DOHH2 (cell line): Measurements from ENCODE around the gene SULT1E1.
A peak's percentile ranks its signal among the peaks of the same experiment; 100 is the strongest.

Source experiments
- H3F3A ChIP-seq: fragments of 200-600 bp; sonication (generic), shearing (Covaris generic); 2 replicates; pipeline ENCODE4 v1.6.0; 2016; ENCODE audit warnings: antibody characterized with exemption, mild to moderate bottlenecking; ENCODE audit not compliant: control insufficient read depth, insufficient read depth
- H3K27ac ChIP-seq: fragments of 200-600 bp; sonication (generic); 2 replicates; pipeline ENCODE4 v1.5.1; 2014; ENCODE audit warnings: low read depth, mild to moderate bottlenecking, low read length, moderate library complexity
- H3K27me3 ChIP-seq: fragments of 200-600 bp; sonication (generic); 2 replicates; pipeline ENCODE4 v1.6.1; 2014; ENCODE audit warnings: mild to moderate bottlenecking, low read length, mixed read lengths; ENCODE audit not compliant: control insufficient read depth
- H3K36me3 ChIP-seq: fragments of 200-600 bp; sonication (generic); 2 replicates; pipeline ENCODE4 v1.6.1; 2014; ENCODE audit warnings: mild to moderate bottlenecking, low read length, moderate library complexity, mixed read lengths; ENCODE audit not compliant: control insufficient read depth
- H3K4me1 ChIP-seq: fragments of 200-600 bp; sonication (generic); 2 replicates; pipeline ENCODE4 v1.6.1; 2014; ENCODE audit warnings: mild to moderate bottlenecking, low read length, mixed read lengths; ENCODE audit not compliant: control insufficient read depth
- H3K4me2 ChIP-seq: fragments of 200-600 bp; sonication (generic); 2 replicates; pipeline ENCODE4 v1.6.0; 2014; ENCODE audit warnings: mild to moderate bottlenecking, low read length, moderate library complexity
- H3K4me3 ChIP-seq: fragments of 200-600 bp; sonication (generic); 2 replicates; pipeline ENCODE4 v1.5.1; 2014; ENCODE audit warnings: mild to moderate bottlenecking, low read length, mixed read lengths
- H3K79me2 ChIP-seq: fragments of 200-600 bp; sonication (generic); 2 replicates; pipeline ENCODE4 v1.6.1; 2014; ENCODE audit warnings: mild to moderate bottlenecking, low read length, mixed read lengths; ENCODE audit not compliant: control insufficient read depth
- H3K9me2 ChIP-seq: fragments of 200-600 bp; sonication (generic); replicated peaks from 2 replicates; pipeline ENCODE4 v1.6.1; 2014; ENCODE audit warnings: mild to moderate bottlenecking, low read length, mixed read lengths; ENCODE audit not compliant: control insufficient read depth
- H3K9me3 ChIP-seq: fragments of 200-600 bp; sonication (generic); 2 replicates; pipeline ENCODE4 v1.6.1; 2014; ENCODE audit warnings: antibody characterized with exemption, low read length, mixed read lengths; ENCODE audit not compliant: control insufficient read depth, insufficient read depth
- H4K20me1 ChIP-seq: fragments of 200-600 bp; sonication (generic); 2 replicates; pipeline ENCODE4 v1.6.0; 2014; ENCODE audit warnings: low read depth, mild to moderate bottlenecking, antibody characterized with exemption, low read length, moderate library complexity; ENCODE audit not compliant: control insufficient read depth, insufficient read depth
- EZH2phosphoT487 ChIP-seq: fragments of 200-600 bp; sonication (generic); IDR thresholded peaks from 2 replicates; pipeline ENCODE4 v1.6.1; 2017; ENCODE audit warnings: borderline replicate concordance, mild to moderate bottlenecking, antibody characterized with exemption, low read length, moderate library complexity, mixed read lengths
- TF ChIP-seq, protein P1 (sequence below): fragments of 200-600 bp; sonication (generic); IDR thresholded peaks from one replicate; pipeline ENCODE4 v1.5.1; 2014; ENCODE audit warnings: antibody characterized with exemption, mild to moderate bottlenecking, low read depth, low read length; ENCODE audit not compliant: poor library complexity, severe bottlenecking

The SULT1E1 gene

DNA sequence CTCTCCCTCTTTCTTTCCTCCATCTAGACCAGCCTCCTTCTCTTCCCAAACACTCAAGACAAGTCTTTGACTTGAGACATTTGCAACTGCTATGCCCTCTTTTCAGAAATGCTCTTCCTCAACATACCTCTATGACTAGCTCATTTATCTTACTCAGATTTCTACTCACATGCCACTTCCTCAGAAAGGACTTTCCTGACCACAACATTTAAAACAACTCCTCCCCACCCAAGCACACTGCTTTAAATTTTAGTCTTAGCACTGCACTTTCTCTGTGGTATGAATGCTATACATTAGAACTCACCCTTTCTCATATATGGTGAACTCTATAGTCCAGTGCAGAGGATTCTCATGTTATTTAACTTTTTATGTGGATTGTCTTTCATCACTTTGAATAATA is 28.4 kb upstream of the SULT1E1 start:
- Histone ChIP-seq H3K4me3 (no peak overlapping the region), H3K27ac (no peak overlapping the region), H3K27me3 (no peaks in the 10 kb centered on the region; the same call in 1 of the 2 replicates), H3K4me2 (no peak overlapping the region), H3K9me3 (peaks cover 4% of the 10 kb centered on the region; the same call in 1 of the 2 replicates), H3K9me2 (no peaks in the 10 kb centered on the region), H3K79me2 (no peaks in the 10 kb centered on the region), H3F3A (no peaks in the 10 kb centered on the region), H3K36me3 (no peaks in the 10 kb centered on the region), H4K20me1 (no peaks in the 10 kb centered on the region), H3K4me1 (no peaks in the 10 kb centered on the region)
- TF ChIP-seq EZH2phosphoT487, result no peak
- TF ChIP-seq, protein P1, sequence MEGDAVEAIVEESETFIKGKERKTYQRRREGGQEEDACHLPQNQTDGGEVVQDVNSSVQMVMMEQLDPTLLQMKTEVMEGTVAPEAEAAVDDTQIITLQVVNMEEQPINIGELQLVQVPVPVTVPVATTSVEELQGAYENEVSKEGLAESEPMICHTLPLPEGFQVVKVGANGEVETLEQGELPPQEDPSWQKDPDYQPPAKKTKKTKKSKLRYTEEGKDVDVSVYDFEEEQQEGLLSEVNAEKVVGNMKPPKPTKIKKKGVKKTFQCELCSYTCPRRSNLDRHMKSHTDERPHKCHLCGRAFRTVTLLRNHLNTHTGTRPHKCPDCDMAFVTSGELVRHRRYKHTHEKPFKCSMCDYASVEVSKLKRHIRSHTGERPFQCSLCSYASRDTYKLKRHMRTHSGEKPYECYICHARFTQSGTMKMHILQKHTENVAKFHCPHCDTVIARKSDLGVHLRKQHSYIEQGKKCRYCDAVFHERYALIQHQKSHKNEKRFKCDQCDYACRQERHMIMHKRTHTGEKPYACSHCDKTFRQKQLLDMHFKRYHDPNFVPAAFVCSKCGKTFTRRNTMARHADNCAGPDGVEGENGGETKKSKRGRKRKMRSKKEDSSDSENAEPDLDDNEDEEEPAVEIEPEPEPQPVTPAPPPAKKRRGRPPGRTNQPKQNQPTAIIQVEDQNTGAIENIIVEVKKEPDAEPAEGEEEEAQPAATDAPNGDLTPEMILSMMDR, result no peak

DNA sequence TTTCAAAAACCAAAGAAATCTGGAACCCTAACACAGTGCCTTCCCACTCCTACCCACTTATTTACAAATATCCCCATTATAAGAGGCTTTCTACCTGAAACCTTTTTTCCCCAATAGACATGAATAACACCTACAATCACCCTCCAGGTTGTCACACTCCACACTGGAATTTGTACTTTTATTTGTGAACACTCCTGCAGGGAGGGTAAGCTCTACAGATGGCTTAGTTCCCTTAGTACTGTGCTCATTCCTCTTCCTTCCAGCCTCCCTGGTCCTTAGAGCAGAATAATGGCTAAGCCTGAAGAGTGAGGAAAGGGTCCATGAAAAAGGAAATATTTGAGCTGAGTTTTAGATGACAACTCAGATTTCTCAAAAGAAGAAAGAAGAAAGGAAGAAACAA is 22.2 kb upstream of the SULT1E1 start:
- Histone ChIP-seq H3K79me2 (no peaks in the 10 kb centered on the region), H4K20me1 (no peaks in the 10 kb centered on the region), H3F3A (no peaks in the 10 kb centered on the region), H3K4me1 (no peaks in the 10 kb centered on the region), H3K36me3 (no peaks in the 10 kb centered on the region), H3K9me3 (peaks cover 8% of the 10 kb centered on the region; the same call in 1 of the 2 replicates), H3K27ac (no peak overlapping the region), H3K4me2 (no peak overlapping the region), H3K27me3 (no peaks in the 10 kb centered on the region), H3K9me2 (no peaks in the 10 kb centered on the region), H3K4me3 (no peak overlapping the region)
- TF ChIP-seq EZH2phosphoT487, result no peak
- TF ChIP-seq, protein P1, result no peak

DNA sequence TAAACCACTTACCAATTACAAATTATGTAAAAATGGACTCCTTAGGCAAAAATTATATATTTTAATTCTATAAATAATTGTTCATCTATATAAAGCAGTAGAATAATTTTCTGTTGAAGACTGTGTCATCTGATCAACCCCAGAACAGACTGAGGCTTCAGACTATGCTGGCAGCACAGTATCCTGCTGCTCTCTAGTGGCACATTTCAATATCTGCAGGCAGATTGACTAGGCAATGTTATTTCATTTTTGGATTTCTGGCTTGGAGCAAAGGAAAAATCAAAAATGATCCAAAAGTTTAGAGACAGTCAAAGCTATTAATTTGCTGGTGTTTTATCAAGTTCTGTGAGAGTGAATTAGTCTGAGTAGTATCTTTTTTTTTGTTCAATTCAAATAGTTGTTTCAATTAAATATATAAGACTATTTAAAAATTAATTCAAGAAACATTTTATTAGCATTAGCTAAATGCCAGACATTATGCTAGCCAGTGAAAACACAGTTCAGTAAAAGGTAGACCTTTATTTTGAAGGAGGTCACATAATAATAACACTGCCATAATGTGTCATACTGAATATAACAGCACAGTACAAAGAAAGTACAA is 21.3 kb upstream of the SULT1E1 start:
- Histone ChIP-seq H3K4me1 (no peaks in the 10 kb centered on the region), H3K79me2 (no peaks in the 10 kb centered on the region), H3F3A (no peaks in the 10 kb centered on the region), H4K20me1 (no peaks in the 10 kb centered on the region), H3K27me3 (no peaks in the 10 kb centered on the region), H3K27ac (no peak overlapping the region), H3K4me3 (no peak overlapping the region), H3K9me3 (peaks cover 8% of the 10 kb centered on the region; the same call in 1 of the 2 replicates), H3K4me2 (no peak overlapping the region), H3K9me2 (no peaks in the 10 kb centered on the region), H3K36me3 (no peaks in the 10 kb centered on the region)
- TF ChIP-seq, protein P1, result peak; percentile 64
- TF ChIP-seq EZH2phosphoT487, result no peak
